H1 (cell line): ENCODE measurements around the gene GAK. TPM values are rescaled to one million over a fixed set of nuclear protein-coding genes. Genes with fewer than 3 reads are reported as not detected.

ENCODE experiments used
- CBX5 ChIP-seq: fragments of 300-800, 300-1000 bp; sonication (generic); IDR thresholded peaks from 2 replicates; pipeline ENCODE4 v1.7.1; 2016; ENCODE audit warnings: antibody characterized with exemption, low read length, low read depth
- CHD2 ChIP-seq: IDR thresholded peaks from 2 replicates; pipeline ENCODE4 v1.6.1; 2012; ENCODE audit warnings: low read length, improper control_type of control experiment
- JUN ChIP-seq: IDR thresholded peaks from 2 replicates; pipeline ENCODE4 v1.6.1; 2011; ENCODE audit warnings: low read depth, mild to moderate bottlenecking, improper control_type of control experiment, low read length
- PHF8 ChIP-seq: fragments of 200-600 bp; sonication (generic); conservative IDR thresholded peaks from 2 replicates; pipeline ENCODE4 v1.7.1; 2012; ENCODE audit warnings: low read depth, mild to moderate bottlenecking, inconsistent platforms, low read length, moderate library complexity
- POU5F1 ChIP-seq: IDR thresholded peaks from 2 replicates; pipeline ENCODE4 v1.6.1; 2011; ENCODE audit warnings: low read depth, mild to moderate bottlenecking, low read length, moderate library complexity
- polyA plus RNA-seq, 7 experiments: library from polyadenylated mRNA; depleted of rRNA in 3 of 7; stranded (reverse) in 5 of 7; unstranded in 2 of 7; fragments of >200 nt in 5 of 7; fragments of 200-250 nt in 2 of 7; gene quantifications; 1 replicate in 5 of 7; 2 replicates in 1 of 7; 4 replicates in 1 of 7; pipeline versions ENCODE4 v1.2.1 to v1.2.3, GENCODE V29; 2011 to 2013; ENCODE audit warnings: missing spikeins in 2 of 7, mixed read lengths in 2 of 7
- total RNA-seq: library from RNA; stranded (reverse); fragmentation: NEBNext Ultra II Directional; extraction: Animal tissue kit (Norgen Biotek cat#: 25700); gene quantifications from 2 replicates; pipeline ENCODE4 v1.2.1, GENCODE V29; 2021

GAK gene
- total and polyA plus RNA-seq, 2 of the 8 experiments (the other 6 are each of a cell fraction or from before 2014, with no cell fraction given): 31.5 to 70.8 TPM

- TF ChIP-seq CHD2 (no peak), POU5F1 (no peak), CBX5 (no peak), JUN (no peak), PHF8 (no peak)
Measured at GRCh38 chr4:954211-955020, 22.3 kb upstream of the GAK start (continued).
